SK-N-SH treated with all-trans-retinoic acid at 6 μM for 48 hours (cell line): ENCODE data around the gene TMEM120B.

ENCODE experiments used
- BACH2 ChIP-seq: fragments of 250-450 bp; sonication (Bioruptor Pico); IDR thresholded peaks from 2 replicates; pipeline ENCODE4 v1.9.0; 2021; ENCODE audit warnings: mild to moderate bottlenecking, borderline replicate concordance
- CREB5 ChIP-seq: fragments of 250-450 bp; sonication (Bioruptor Pico); IDR thresholded peaks from 2 replicates; pipeline ENCODE4 v1.5.1; 2020; ENCODE audit warnings: low read depth, mild to moderate bottlenecking, moderate library complexity
- CSDC2 ChIP-seq: fragments of 250-450 bp; sonication (Bioruptor Pico); IDR thresholded peaks from 2 replicates; pipeline ENCODE4 v1.5.0; 2020; ENCODE audit warnings: mild to moderate bottlenecking, moderate library complexity
- CSRNP3 ChIP-seq: fragments of 250-450 bp; sonication (Bioruptor Pico); IDR thresholded peaks from 2 replicates; pipeline ENCODE4 v1.5.1; 2021; ENCODE audit warnings: mild to moderate bottlenecking, moderate library complexity
- PATZ1 ChIP-seq: fragments of 250-450 bp; sonication (Bioruptor Pico); IDR thresholded peaks from 2 replicates; pipeline ENCODE4 v1.8.0; 2020; ENCODE audit warnings: mild to moderate bottlenecking, moderate library complexity, borderline replicate concordance
- ZC3H10 ChIP-seq: fragments of 250-450 bp; sonication (Bioruptor Pico); IDR thresholded peaks from 2 replicates; pipeline ENCODE4 v1.5.1; 2021; ENCODE audit warnings: mild to moderate bottlenecking, moderate library complexity
- ZFP3 ChIP-seq: fragments of 250-450 bp; sonication (Bioruptor Pico); IDR thresholded peaks from 2 replicates; pipeline ENCODE4 v1.5.0; 2020; ENCODE audit warnings: mild to moderate bottlenecking, moderate library complexity
- ZFP30 ChIP-seq: fragments of 450-650 bp; formaldehyde crosslinking; IDR thresholded peaks from 2 replicates; pipeline ENCODE4 v1.5.0; 2022; ENCODE audit warnings: mild to moderate bottlenecking, moderate library complexity
- TF ChIP-seq, protein P1 (sequence below): fragments of 250-450 bp; sonication (Bioruptor Pico); IDR thresholded peaks from 2 replicates; pipeline ENCODE4 v1.5.0; 2020; ENCODE audit warnings: mild to moderate bottlenecking, moderate library complexity

DNA sequence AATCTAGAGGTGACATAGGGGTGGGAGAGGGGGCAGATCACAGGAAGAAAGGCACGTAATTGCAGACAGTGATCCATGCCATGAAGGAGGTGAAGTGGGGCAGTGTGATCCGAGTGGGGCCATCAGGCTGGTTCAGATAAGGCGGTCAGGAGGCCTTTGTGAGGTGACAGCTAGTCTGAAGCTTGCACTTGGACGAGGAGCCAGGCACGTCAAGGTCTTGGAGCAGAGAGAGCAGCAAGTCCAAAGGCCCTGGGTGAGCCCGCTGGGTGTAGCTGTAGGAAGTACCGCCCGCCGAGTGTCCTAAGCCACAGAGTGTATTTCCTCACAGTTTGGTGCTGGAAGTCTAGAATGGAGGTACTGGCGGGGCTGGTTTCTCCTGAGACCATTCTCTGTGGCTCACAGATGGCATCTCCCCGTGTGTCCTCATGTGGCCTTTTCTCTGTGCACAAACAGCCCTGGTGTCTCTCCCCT is 57.3 kb downstream of the TMEM120B start:
- TF ChIP-seq, protein P1, sequence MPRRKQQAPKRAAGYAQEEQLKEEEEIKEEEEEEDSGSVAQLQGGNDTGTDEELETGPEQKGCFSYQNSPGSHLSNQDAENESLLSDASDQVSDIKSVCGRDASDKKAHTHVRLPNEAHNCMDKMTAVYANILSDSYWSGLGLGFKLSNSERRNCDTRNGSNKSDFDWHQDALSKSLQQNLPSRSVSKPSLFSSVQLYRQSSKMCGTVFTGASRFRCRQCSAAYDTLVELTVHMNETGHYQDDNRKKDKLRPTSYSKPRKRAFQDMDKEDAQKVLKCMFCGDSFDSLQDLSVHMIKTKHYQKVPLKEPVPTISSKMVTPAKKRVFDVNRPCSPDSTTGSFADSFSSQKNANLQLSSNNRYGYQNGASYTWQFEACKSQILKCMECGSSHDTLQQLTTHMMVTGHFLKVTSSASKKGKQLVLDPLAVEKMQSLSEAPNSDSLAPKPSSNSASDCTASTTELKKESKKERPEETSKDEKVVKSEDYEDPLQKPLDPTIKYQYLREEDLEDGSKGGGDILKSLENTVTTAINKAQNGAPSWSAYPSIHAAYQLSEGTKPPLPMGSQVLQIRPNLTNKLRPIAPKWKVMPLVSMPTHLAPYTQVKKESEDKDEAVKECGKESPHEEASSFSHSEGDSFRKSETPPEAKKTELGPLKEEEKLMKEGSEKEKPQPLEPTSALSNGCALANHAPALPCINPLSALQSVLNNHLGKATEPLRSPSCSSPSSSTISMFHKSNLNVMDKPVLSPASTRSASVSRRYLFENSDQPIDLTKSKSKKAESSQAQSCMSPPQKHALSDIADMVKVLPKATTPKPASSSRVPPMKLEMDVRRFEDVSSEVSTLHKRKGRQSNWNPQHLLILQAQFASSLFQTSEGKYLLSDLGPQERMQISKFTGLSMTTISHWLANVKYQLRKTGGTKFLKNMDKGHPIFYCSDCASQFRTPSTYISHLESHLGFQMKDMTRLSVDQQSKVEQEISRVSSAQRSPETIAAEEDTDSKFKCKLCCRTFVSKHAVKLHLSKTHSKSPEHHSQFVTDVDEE (CRISPR knock-in tag) = no peak
- TF ChIP-seq ZC3H10 (CRISPR knock-in tag) (no peak), PATZ1 (CRISPR knock-in tag) (no peak), ZFP3 (CRISPR knock-in tag) (no peak), CSDC2 (CRISPR knock-in tag) (no peak), ZFP30 (no peak), CREB5 (CRISPR knock-in tag) (no peak), BACH2 (no peak), CSRNP3 (CRISPR knock-in tag) (no peak)
